NT2/D1 (cell line): ENCODE data around the gene VAMP2.

Experiments used
- SUZ12 ChIP-seq: IDR thresholded peaks from 2 replicates; pipeline ENCODE4 v1.6.1; 2011; ENCODE audit not compliant: insufficient read length, insufficient read depth; ENCODE audit errors: extremely low read depth
- YY1 ChIP-seq: IDR thresholded peaks from 2 replicates; pipeline ENCODE4 v1.6.1; 2011; ENCODE audit not compliant: insufficient read length, insufficient read depth

- TF ChIP-seq YY1 (no peak), SUZ12 (no peak)
Observed at GRCh38 chr17:8155231-8155995, 7.3 kb downstream of the VAMP2 start.
